ENCODE measurements around the gene DEGS2. TPM values are rescaled to one million over a fixed set of nuclear protein-coding genes. Genes with fewer than 3 reads are reported as not detected.

DEGS2 gene
- total and polyA plus RNA-seq, 2 of the 13 experiments (the other 11 are each of a cell fraction or from before 2014, with no cell fraction given) = 0.09 TPM

- Histone ChIP-seq H4K20me1 (ENCODE audit: insufficient read depth, low read length) (no peaks in the 10 kb centered on the region), H3K4me2 (ENCODE audit: low read depth, low read length) (no peak overlapping the region), H3K4me3 (replicated peaks in 1 of 3; ENCODE audit: insufficient read depth in 1 of 3, low read depth in 2 of 3, low read length in 3 of 3) (no peak overlapping the region), H3K4me1 (ENCODE audit: insufficient read depth, low read length) (no peaks in the 10 kb centered on the region), H2AFZ (ENCODE audit: low read length) (no peak overlapping the region), H3K27me3 (ENCODE audit: control insufficient read depth in 1 of 2, insufficient read depth in 2 of 2, low read length in 2 of 2) (no peaks in the 10 kb centered on the region), H3K9ac (ENCODE audit: insufficient read depth, low read depth, low read length) (no peak overlapping the region), H3K36me3 (replicated peaks in 1 of 2; ENCODE audit: control insufficient read depth in 1 of 2, insufficient read depth in 2 of 2, low read length in 2 of 2) (peaks cover 2 to 5% of the 10 kb centered on the region in 2 experiments; a peak in 3 of 5 replicates), H3K79me2 (ENCODE audit: insufficient read depth, low read length) (no peaks in the 10 kb centered on the region), H3K27ac (ENCODE audit: extremely low read length, insufficient read depth, low read length) (no peak overlapping the region), H3K9me3 (ENCODE audit: low read length) (no peaks in the 10 kb centered on the region)
- no TSS peak for BruUV-seq (replicated peaks)
- POLR2A ChIA-PET = no interaction called here
- FAIRE-seq (no peak), ATAC-seq (no peak), DNase-seq (ENCODE audit: low spot score) (no peak)
- CTCF ChIA-PET (ENCODE audit: low intra/inter-chr PET ratio, low total read pairs) = no interaction called here
- intact Hi-C loops (cut with micrococcal nuclease; ENCODE audit: unreplicated experiment) = no loop called here
- TF ChIP-seq RORA (CRISPR knock-in tag; IDR thresholded peaks at IDR 0.05) = no peak
- no peak for TF ChIP-seq ZNF746 (CRISPR knock-in tag; IDR thresholded peaks at IDR 0.05)
- TF ChIP-seq ZBTB14 (CRISPR knock-in tag; IDR thresholded peaks at IDR 0.05) = no peak
- no peak for TF ChIP-seq ZNF850 (CRISPR knock-in tag; conservative IDR thresholded peaks at IDR 0.05)
- TF ChIP-seq ZNF709 (CRISPR knock-in tag; IDR thresholded peaks at IDR 0.05) = no peak
- no peak for TF ChIP-seq MXD3 (CRISPR knock-in tag; IDR thresholded peaks at IDR 0.05)
- TF ChIP-seq RBM39 (IDR thresholded peaks at IDR 0.05; ENCODE audit: low read depth, low read length, poor library complexity, severe bottlenecking) = no peak
- TF ChIP-seq CHD4 (IDR thresholded peaks at IDR 0.05; ENCODE audit: borderline replicate concordance, low read length) = no peak
- TF ChIP-seq HNRNPK (IDR thresholded peaks at IDR 0.05; ENCODE audit: low read depth, low read length, poor library complexity, severe bottlenecking) = no peak
- in situ Hi-C loops (cut with HindIII; ENCODE audit: extremely low pct_ligation_motif_present, low pct_unique_long_range_greater_than_20kb) = loop anchor here (10.0 kb wide), 1 partner anchor 122 kb away; no protein-coding TSS in a partner anchor
- WGBS (ENCODE audit: low lambda C conversion rate) = 93% methylated on average over 13 of the region's 17 CpGs
Measured at GRCh38 chr14:100106250-100107112, 53.0 kb downstream of the DEGS2 start.

Data from HepG2 (cell line).